Left lung (tissue), 10 donors: ENCODE data around the gene CACNB4. TPM values are rescaled to one million over a fixed set of nuclear protein-coding genes. Genes with fewer than 3 reads are reported as not detected.
A peak's percentile ranks its signal among the peaks of the same experiment; 100 is the strongest.

ENCODE experiments used
- ATAC-seq: fragments of 200-7000 bp; cut with Tn5 transposase; one replicate; pipeline ENCODE4 v1.9.1; 2020; ENCODE audit warnings: moderate library complexity
- DNase-seq, 4 donors: peaks; one replicate each; pipeline ENCODE4 v3.0.0-alpha.2; 2013 to 2020
- H3K27ac ChIP-seq, 2 donors: fragments of 200-600 bp; sonication (generic) in 1 of 2; one replicate each; pipeline versions ENCODE4 v1.5.0 to v1.8.0; 2020 to 2021
- H3K27me3 ChIP-seq, 2 donors: fragments of 200-600 bp; sonication (generic) in 1 of 2; one replicate each; pipeline versions ENCODE4 v1.5.0 to v1.8.0; 2020 to 2021
- H3K36me3 ChIP-seq, 2 donors: fragments of 200-600 bp; sonication (generic) in 1 of 2; one replicate each; pipeline versions ENCODE4 v1.5.0 to v1.8.0; 2020 to 2021
- H3K4me1 ChIP-seq, 2 donors: fragments of 200-600 bp; one replicate each; pipeline ENCODE4 v1.8.0; 2021
- H3K4me3 ChIP-seq, 2 donors: fragments of 200-600 bp; sonication (generic) in 1 of 2; one replicate each; pipeline versions ENCODE4 v1.5.0 to v1.8.0; 2020 to 2021; ENCODE audit warnings: mild to moderate bottlenecking in 1 of 2
- H3K9me3 ChIP-seq, 2 donors: fragments of 200-600 bp; sonication (generic) in 1 of 2; one replicate each; pipeline versions ENCODE4 v1.5.0 to v1.8.0; 2020 to 2021
- intact Hi-C, 2 donors: fragments of 100-400 bp; cut with DNase I; formaldehyde crosslinking; loops; one replicate each; pipeline versions ENCODE4 v1.11.2 to v1.14.2; 2022
- polyA plus RNA-seq, 6 donors: library from polyadenylated mRNA; unstranded; fragments of 120-200 nt; gene quantifications; one replicate each; pipeline ENCODE4 v1.2.1, GENCODE V29; 2013; ENCODE audit not compliant: insufficient read length in 6 of 6
- total RNA-seq, 2 donors: library from RNA; stranded (reverse); fragmentation: NEBNext Ultra II Directional; extraction: Animal tissue kit (Norgen Biotek cat#: 25700); gene quantifications; one replicate each; pipeline ENCODE4 v1.2.1, GENCODE V29; 2021
- TF ChIP-seq, protein P1 (sequence below), 2 donors: fragments of 200-600 bp; sonication (generic) in 1 of 2; IDR thresholded peaks; one replicate each; pipeline versions ENCODE4 v1.5.0 to v1.8.0; 2021; ENCODE audit warnings: antibody characterized with exemption in 2 of 2
- donor health status: DM: no; HTN: yes; CAD: no.
- donor health status: DM: no; HTN: no; CAD: no.

The CACNB4 gene
- total and polyA plus RNA-seq, 8 donors, result 5.9 to 11.2 (median 8.6) TPM

DNA sequence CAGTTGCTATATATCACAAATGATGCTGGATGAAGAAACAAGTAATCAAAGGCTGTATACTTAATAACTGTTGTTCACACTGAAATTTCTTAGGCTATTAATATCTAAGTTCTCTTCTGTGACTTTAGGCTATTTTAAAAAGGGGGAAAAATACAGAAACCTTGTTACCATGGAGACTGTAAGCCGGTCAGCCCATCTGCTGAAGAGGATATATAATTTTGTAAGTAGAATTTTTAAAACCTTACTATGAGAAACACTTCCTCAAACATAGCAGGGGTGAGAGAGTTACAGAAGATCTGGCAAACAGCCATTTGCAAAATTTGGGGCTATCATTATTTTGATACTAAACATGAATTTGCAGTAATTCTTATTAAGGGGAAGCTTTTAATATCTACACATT lies 27.8 kb downstream of the CACNB4 start:
- no peak for ATAC-seq
- Histone ChIP-seq H3K36me3 (no peaks in the 10 kb centered on the region), H3K27ac (no peak overlapping the region), H3K4me3 (no peak overlapping the region), H3K27me3 (no peaks in the 10 kb centered on the region), H3K4me1 (no peaks in the 10 kb centered on the region), H3K9me3 (no peaks in the 10 kb centered on the region)
- intact Hi-C loops, result no loop called here
- TF ChIP-seq, protein P1, sequence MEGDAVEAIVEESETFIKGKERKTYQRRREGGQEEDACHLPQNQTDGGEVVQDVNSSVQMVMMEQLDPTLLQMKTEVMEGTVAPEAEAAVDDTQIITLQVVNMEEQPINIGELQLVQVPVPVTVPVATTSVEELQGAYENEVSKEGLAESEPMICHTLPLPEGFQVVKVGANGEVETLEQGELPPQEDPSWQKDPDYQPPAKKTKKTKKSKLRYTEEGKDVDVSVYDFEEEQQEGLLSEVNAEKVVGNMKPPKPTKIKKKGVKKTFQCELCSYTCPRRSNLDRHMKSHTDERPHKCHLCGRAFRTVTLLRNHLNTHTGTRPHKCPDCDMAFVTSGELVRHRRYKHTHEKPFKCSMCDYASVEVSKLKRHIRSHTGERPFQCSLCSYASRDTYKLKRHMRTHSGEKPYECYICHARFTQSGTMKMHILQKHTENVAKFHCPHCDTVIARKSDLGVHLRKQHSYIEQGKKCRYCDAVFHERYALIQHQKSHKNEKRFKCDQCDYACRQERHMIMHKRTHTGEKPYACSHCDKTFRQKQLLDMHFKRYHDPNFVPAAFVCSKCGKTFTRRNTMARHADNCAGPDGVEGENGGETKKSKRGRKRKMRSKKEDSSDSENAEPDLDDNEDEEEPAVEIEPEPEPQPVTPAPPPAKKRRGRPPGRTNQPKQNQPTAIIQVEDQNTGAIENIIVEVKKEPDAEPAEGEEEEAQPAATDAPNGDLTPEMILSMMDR (IDR thresholded peaks at IDR 0.05), result no peak
- DNase-seq, result no peak

DNA sequence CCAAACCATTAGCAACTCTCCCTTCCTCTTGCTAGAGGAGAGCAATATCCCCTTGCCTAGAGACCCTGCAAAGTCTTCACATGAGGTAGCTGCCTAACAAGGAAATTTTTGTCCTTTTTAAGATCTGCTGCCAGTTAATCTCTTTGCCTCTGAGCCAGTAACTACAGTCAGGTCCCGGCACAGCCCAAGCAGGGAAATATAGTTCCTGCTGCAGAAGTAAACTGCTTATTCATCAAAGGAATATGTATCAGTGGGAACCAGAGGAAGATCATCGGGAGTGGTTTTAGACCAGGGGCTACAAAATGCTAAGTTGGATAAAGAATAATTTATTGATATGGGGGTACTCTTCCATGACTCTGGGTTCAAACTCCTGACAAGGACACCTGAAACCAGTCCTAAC lies 30.6 kb downstream of the CACNB4 start:
- ATAC-seq, result peak; percentile 5
- no peaks in the 10 kb centered on the region for H3K9me3 ChIP-seq
- no peaks in the 10 kb centered on the region for H3K27me3 ChIP-seq
- H3K4me1 ChIP-seq, result peaks cover 0 to under 1% of the 10 kb centered on the region in 2 donors
- H3K36me3 ChIP-seq, result no peaks in the 10 kb centered on the region
- H3K4me3 ChIP-seq, result no peak overlapping the region
- intact Hi-C loops, result no loop called here
- TF ChIP-seq, protein P1 (IDR thresholded peaks at IDR 0.05), result no peak
- H3K27ac ChIP-seq, result peak overlapping the region in 1 of 2 donors; percentile 13
- DNase-seq, result no peak

DNA sequence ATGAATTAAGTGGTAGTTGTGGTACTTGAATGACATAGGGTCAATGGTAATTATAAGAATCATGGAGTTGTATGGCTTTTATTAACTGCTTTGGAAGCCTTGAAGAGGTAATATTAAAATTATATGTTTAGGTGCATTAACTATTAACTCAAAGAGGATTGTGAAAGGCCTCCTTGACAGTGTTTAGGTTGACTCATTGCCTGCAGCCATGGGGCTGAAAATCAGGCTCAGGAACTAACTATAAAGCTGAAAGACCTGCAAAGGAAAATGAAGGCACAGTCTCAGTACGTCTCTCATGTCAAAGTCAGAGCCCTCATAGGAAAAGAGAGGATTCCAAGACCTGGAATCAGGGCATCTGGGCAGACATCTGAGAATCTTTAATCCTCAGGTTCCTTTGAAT lies 31.0 kb downstream of the CACNB4 start:
- Histone ChIP-seq H3K4me1 (peaks cover 2 to 5% of the 10 kb centered on the region in 2 donors), H3K9me3 (no peaks in the 10 kb centered on the region), H3K27me3 (no peaks in the 10 kb centered on the region), H3K27ac (peak overlapping the region in 1 of 2 donors; percentile 13), H3K36me3 (no peaks in the 10 kb centered on the region), H3K4me3 (no peak overlapping the region)
- DNase-seq, result no peak
- peak; percentile 39 for ATAC-seq
- intact Hi-C loops, result no loop called here
- TF ChIP-seq, protein P1 (IDR thresholded peaks at IDR 0.05), result no peak

DNA sequence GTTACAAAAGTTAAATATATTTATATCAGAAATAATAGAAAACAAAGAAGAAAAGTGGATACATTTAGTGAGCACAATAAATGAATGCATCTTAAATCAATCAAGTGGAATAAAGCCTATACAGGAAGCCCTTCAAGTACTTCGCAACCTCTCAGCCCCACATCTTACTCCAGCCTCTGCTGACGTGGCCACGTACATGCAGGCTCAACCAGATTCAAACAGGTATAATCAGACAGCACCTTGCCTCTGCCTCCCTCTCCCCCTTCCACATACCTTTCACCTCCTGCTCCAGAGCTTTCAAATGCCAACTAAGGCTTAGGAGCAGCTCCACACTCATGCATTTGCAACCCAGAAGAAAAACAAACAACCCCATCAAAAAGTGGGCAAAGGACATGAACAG lies 32.9 kb downstream of the CACNB4 start:
- H3K27ac ChIP-seq, result no peak overlapping the region
- no peaks in the 10 kb centered on the region for H3K27me3 ChIP-seq
- TF ChIP-seq, protein P1 (IDR thresholded peaks at IDR 0.05), result no peak
- intact Hi-C loops, result no loop called here
- DNase-seq (peak in 1 of 4 donors; percentile 41), ATAC-seq (peak; percentile 53)
- H3K36me3 ChIP-seq, result no peaks in the 10 kb centered on the region
- no peaks in the 10 kb centered on the region for H3K9me3 ChIP-seq
- H3K4me3 ChIP-seq, result no peak overlapping the region
- peaks cover 5 to 10% of the 10 kb centered on the region in 2 donors for H3K4me1 ChIP-seq

DNA sequence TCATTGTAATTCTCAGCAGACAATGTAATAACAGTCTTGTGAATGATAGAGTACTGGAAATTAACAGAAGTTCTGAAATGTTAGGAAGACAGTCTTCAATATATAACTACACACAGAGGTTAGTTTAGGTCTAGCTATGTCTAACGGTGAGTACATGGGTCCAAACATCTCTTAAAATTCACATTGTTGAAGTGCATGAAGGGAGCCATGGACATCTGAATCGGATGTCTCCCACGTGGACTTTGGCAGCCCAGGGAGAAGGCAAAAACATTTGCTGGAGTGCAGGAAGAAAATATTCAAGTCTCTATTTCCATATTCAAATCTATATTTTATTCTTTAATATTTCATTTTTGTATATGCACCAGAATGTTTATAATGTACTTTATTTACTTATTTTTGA lies 34.8 kb downstream of the CACNB4 start:
- H3K27ac ChIP-seq, result no peak overlapping the region
- no peaks in the 10 kb centered on the region for H3K36me3 ChIP-seq
- H3K27me3 ChIP-seq, result no peaks in the 10 kb centered on the region
- DNase-seq (no peak), ATAC-seq (no peak)
- TF ChIP-seq, protein P1 (IDR thresholded peaks at IDR 0.05), result no peak
- H3K9me3 ChIP-seq, result peaks cover 0 to 1% of the 10 kb centered on the region in 2 donors
- H3K4me3 ChIP-seq, result no peak overlapping the region
- H3K4me1 ChIP-seq, result peaks cover 5 to 10% of the 10 kb centered on the region in 2 donors
- intact Hi-C loops, result no loop called here
